ENCODE data around the gene SNAPC4.
A peak's percentile ranks its signal among the peaks of the same experiment; 100 is the strongest.
"Not testable (repeated sequence)": the region's sequence is repeated elsewhere in the genome, so short reads cannot be mapped to it uniquely, and the experiment has no call there.

The SNAPC4 gene

GRCh38 chr9:136432591-136432990, 32.6 kb upstream of the SNAPC4 start:
- DNase-seq (ENCODE audit: low spot score), result no peak

- DNase-seq (ENCODE audit: low spot score), result no peak
Measured at GRCh38 chr9:136431782-136432350, 31.9 kb upstream of the SNAPC4 start.

DNA sequence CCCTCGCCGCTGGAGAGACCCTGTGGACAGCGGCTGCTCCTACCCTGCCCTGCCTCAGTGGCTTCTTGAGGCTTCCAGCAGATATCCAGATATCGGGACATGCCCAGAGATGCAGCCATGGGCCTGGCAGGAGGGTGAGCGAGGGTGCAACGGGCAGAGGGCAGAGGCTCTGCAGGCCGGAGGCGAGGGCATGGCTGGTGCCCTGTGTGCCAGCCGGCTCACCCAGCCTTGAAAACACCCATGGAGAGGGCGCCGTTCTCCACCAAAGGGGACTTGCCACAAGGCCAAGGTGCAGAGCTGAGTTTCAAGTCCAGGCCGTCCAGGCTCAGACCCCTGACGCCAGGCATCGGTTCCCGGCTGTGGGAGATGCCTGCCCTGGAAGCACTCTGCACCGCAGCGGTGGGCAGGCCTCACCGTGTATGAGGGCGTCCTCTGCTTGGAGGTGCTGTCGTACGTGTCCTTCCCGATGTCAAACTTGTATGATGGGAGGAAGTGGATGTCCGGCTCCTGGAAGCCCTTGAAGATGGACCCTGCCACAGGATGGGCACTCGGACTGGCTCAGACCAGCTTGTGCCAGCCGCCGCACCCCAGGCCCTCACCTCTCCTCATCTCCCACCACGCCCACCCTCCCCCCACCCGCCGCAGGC, 30.7 kb upstream of the SNAPC4 start:
- DNase-seq (ENCODE audit: low spot score), result no peak

DNA sequence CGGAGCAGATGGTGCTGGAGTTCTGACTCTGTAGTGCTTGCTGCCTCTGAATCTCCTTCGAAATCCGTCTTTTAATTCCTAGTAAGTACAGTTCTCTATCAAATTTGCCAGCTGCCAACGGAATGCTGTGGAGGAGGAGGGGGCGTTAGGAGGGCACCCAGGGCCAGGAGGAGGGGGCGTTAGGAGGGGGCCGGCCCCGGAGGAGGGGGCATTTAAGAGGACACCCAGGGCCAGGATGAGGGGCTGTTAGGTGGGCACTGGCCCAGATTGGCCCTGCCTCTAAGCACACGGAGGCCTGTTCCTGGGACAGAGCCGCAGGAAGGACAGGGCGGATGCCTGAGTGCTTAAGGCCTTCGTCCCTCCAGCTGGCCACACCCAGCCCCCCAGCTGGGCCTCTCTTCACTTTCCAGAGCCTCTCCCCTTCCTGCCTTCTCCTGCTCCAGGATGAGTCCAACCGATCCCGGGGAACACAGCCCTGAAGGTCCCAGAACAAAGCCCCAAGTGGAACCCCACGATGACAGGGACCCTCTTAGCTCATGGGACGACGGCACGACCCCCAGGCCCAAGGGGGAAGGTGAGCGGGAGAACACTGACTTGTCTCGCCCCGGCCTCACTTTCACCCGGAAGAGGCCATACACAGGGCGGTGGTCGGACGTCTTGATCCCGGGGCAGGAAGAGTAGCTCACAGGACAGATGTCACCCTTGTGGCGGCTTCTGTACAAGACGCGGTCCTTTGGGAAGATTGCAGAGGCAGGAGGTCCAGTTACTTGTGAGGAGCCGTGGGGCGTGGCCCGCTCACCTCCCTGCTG, 29.9 kb upstream of the SNAPC4 start:
- no peak for DNase-seq (ENCODE audit: low spot score)

DNA sequence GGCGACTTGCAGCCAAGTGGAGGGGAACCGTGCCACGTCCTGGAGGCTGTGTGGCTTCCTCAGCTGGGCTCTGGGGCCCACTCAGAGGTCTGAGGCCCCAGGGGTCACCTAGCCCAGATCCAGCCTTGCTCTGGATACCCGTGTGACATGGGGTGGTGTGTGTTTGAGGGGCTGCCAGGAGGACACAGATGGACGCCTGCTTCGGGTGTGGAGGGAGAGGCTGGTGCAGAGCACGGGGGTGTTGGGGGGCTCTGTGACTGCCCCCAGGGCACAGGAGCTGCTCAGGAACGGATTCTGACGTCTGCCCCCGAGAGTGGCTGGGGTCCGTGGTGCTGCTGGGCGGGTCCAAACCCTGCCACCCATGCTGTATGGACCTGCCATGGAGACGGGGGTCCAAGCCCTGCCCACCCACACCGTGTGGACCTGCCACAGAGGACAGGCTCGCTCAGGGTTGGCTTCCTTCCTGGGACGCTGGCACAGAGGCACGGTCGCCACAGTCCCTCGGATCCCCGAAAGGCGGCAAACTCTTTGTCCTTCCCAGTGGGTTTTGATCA, 29.2 kb upstream of the SNAPC4 start:
- DNase-seq (ENCODE audit: low spot score), result no peak

DNA sequence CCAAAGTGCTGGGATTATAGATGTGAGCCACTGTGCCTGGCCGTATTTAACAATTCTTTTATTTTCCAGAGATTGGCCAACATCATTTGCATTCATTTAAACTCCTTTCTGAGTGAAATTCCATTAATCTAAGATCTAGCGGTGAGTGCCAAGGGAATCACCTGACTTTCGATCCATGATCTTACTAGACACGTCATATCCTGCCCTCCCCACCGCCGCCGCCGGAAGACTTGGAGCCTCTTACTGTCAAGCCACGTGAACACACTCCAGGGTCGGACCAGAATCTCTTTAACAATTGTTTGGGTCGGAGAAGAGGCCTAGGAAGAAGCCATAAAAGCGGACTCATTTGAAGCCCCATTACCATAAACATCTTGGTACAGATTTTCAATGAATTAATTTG, 26.8 kb upstream of the SNAPC4 start:
- DNase-seq (ENCODE audit: low spot score), result no peak

- DNase-seq (ENCODE audit: low spot score), result not testable (repeated sequence)
Measured at GRCh38 chr9:136425367-136425766, 25.4 kb upstream of the SNAPC4 start.

GRCh38 chr9:136424750-136425362, 24.9 kb upstream of the SNAPC4 start:
- DNase-seq (ENCODE audit: low spot score), result no peak

- no peak for DNase-seq (ENCODE audit: low spot score)
Measured at GRCh38 chr9:136423432-136424146, 23.6 kb upstream of the SNAPC4 start.

- no peak for DNase-seq (ENCODE audit: low spot score)
Measured at GRCh38 chr9:136422876-136423275, 22.9 kb upstream of the SNAPC4 start.

DNA sequence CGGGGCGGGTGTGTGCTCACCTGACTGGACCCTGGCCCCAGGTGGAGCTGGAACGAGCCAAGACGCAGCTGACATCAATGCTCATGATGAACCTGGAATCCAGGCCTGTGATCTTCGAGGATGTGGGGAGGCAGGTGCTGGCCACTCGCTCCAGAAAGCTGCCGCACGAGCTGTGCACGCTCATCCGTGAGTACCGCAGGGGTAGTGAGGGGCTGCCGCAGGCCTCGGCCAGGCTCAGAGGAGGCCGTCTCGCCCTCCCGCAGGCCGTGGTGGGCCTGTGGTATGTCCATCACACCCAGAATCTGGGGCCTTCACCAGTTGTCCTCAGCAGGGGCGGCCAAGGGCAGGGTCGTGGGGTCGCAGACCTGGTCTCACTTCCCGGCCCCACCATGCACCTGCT, 21.8 kb upstream of the SNAPC4 start:
- no peak for DNase-seq (ENCODE audit: low spot score)

GRCh38 chr9:136419092-136419420, 19.1 kb upstream of the SNAPC4 start:
- no peak for DNase-seq (ENCODE audit: low spot score)

DNA sequence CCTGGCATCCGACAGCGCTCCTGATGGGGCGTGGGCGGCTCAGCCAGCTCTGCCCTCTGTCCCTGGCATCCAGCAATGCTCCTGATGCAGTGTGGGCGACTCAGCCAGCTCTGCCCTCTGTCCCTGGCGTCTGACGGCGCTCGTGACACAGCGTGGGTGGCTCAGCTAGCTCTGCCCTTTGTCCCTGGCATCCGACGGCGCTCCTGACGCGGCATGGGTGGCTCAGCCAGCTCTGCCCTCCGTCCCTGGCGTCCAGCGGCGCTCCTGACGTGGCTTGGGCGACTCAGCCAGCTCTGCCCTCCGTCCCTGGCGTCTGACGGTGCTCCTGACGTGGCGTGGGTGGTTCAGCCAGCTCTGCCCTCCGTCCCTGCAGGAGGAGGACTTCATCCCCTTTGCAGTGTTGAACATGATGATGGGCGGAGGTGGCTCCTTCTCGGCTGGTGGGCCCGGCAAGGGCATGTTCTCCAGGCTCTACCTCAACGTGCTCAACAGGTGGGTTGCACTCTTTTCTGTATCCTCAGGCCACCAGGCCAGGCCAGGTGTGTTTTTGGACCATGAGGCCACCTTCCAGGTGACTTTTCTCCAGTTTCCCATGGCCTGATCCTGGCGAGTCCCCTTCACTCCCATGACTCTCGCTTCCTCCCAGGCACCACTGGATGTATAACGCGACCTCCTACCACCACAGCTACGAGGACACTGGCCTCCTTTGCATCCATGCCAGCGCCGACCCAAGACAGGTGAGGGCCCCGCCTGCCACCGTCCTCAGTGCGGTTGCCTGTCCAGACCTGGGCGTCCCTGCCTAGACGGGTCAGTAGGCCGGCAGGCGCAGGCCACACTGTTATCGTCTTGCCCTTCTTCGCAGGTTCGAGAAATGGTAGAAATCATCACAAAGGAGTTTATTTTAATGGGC, 18.5 kb upstream of the SNAPC4 start:
- DNase-seq (ENCODE audit: low spot score), result no peak

DNA sequence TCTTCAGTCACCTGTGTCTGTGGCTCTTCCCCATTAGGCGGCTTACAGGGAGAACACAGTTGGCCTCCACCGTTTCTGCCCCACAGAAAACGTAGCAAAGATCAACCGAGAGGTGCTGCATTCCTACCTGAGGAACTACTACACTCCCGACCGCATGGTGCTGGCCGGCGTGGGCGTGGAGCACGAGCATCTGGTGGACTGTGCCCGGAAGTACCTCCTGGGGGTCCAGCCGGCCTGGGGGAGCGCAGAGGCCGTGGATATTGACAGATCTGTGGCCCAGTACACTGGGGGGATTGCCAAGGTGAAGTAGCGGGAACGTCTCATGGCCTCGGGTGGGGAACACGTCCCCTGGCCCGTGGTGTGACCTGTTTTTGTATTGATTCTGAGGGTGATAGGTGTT, 16.9 kb upstream of the SNAPC4 start:
- DNase-seq (ENCODE audit: low spot score), result no peak

DNA sequence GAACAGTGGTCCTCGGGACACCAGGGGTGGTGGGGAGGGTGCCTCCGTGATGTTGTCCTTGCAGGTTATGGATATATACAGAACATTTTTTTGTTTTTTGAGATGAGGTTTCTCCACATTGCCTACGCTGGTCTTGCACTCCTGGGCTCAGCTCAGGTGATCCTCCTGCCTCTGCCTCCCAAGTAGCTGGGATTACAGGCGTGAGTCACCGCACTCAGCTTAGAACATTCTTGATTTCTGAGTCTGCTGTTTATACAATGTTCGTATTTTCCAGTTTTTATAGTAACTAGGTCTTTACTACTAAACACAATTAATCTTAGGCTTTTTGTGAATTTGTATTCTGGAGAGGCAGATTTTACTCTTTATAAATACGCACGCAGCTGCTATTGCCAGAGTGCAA, 16.5 kb upstream of the SNAPC4 start:
- no peak for DNase-seq (ENCODE audit: low spot score)

- no peak for DNase-seq (ENCODE audit: low spot score)
Measured at GRCh38 chr9:136412962-136413361, 13.0 kb upstream of the SNAPC4 start.

DNA sequence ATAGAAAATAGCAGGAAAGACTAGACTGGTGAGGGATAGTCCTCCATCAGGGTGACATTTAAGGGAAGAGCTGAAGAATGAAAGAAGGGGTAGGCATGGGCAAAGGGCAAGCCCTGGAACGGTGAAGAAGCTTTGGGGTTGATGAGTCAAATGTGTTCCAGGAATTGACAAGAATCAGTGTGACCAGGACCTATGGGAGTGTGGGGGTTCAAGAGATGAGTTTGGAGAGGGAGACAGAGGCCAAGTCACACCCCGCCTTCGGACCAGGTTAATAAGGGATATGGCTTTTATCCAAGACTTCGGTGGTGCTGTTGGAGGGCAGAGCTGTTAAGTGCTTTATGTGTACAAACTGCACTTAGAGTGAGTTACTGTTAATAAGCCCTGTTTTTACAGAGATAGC, 11.4 kb upstream of the SNAPC4 start:
- no peak for DNase-seq (ENCODE audit: low spot score)

GRCh38 chr9:136410500-136411287, 10.7 kb upstream of the SNAPC4 start, which contains the start of the genes ENTR1 and PMPCA:
ENTR1 (minus strand) TSS chr9:136410614; CDS start chr9:136410397, 217 bp downstream.
PMPCA (plus strand) TSS chr9:136410658; CDS start chr9:136410669, 11 bp downstream.
- DNase-seq (ENCODE audit: low spot score), result peak; percentile 93

DNA sequence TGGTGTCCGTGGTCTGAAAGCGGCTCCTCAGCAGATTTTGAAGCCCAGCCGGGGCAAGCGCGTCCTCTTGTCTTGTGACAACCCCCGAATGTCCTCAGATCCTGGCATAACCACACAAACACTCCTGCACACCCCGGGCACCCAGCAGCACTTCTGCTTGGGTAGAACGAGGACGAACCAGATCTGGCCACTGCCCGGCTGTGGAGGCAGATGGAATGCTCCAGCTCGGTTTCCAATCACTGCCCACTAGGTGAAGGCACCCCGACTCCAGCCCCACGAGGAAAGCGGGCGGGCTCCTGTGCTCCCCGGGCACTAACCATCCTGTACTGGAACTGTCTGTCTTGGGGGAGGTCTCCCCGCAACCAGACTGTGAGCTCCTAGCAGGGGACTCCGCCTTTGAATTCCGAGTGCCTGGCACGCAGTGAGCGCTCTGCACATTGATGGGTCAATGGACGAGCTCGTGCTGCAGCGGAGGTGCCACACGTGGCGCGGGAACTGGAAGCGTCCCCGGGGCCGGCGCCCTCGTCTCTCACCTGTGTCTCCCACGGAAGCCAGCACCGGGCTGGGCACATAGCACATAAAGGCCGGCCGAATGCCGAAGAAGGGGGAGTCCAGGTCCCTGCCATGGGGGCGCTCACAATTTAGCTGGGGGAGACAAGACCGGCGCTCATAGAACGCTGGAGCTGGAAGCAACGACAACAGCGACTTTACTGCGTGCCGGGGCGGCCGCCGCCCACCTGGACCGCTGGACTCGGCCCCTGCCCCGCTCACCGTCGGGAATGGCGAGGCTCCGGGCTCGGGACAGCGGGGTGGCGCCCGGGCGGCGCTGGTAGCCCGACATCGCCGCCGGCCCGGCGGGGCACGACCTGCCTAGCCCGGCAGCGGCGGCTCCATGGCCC, 9.8 kb upstream of the SNAPC4 start:
- peak; percentile 67 for DNase-seq (ENCODE audit: low spot score)
